HCT116 (cell line): Measurements from ENCODE around the gene SPOP. TPM values are rescaled to one million over a fixed set of nuclear protein-coding genes. Genes with fewer than 3 reads are reported as not detected.

Source experiments
- ATAC-seq: fragments of 200-7000 bp; cut with Tn5 transposase; 2 replicates; pipeline ENCODE4 v1.9.1; 2020; ENCODE audit warnings: mild to moderate bottlenecking, moderate library complexity
- BruUV-seq: library from RNA; stranded (reverse); fragments of 400-500 nt; replicated peaks from 2 replicates; lab custom pipeline; 2021; lab: Mats Ljungman, UMichigan
- CTCF ChIA-PET: fragments of 300-600 bp; sonication (Branson Sonifier 250); formaldehyde crosslinking; loops from one replicate; lab custom pipeline; 2021; ENCODE audit warnings: antibody characterized with exemption; lab: Charles Lee
- POLR2A ChIA-PET: fragments of 300-600, 350-600 bp; sonication (Branson Sonifier 250); formaldehyde crosslinking; loops from one replicate; lab custom pipeline; 2021; ENCODE audit warnings: antibody characterized with exemption; lab: Charles Lee
- RAD21 ChIA-PET, 2 experiments: fragments of 300-600 bp; sonication (Branson Sonifier 250); formaldehyde crosslinking; loops; one replicate each; lab custom pipeline; 2023; ENCODE audit warnings: low total read pairs in 2 of 2; ENCODE audit not compliant: uncharacterized antibody in 2 of 2, unreplicated experiment in 2 of 2, low non-redundant PET in 1 of 2; lab: Charles Lee
- DNase-seq: peaks from one replicate; pipeline ENCODE4 v3.0.0-alpha.2; 2010; ENCODE audit warnings: low read depth, low spot score
- H2AFZ ChIP-seq: fragments of 200-600 bp; shearing (Covaris generic), sonication (generic); 2 replicates; pipeline ENCODE4 v1.6.1; 2017; ENCODE audit warnings: low read depth, mixed run types, mixed read lengths, antibody characterized with exemption, low read length; ENCODE audit not compliant: poor library complexity, severe bottlenecking
- H3K27ac ChIP-seq: 2 replicates; pipeline ENCODE4 v1.5.1; 2012; ENCODE audit warnings: low read depth, low read length
- H3K27me3 ChIP-seq: fragments of 200-600 bp; sonication (generic); 2 replicates; pipeline ENCODE4 v1.6.1; 2016; ENCODE audit warnings: mixed run types, low read length, mixed read lengths; ENCODE audit not compliant: insufficient read depth
- H3K36me3 ChIP-seq, 2 experiments: fragments of 200-500 bp in 1 of 2; fragments of 200-600 bp in 1 of 2; sonication (Bioruptor generic) in 1 of 2; sonication (generic) in 1 of 2; 2 replicates each; pipeline versions ENCODE4 v1.5.1 to v1.6.1; 2014 to 2016; ENCODE audit warnings: low read length in 2 of 2, inconsistent platforms in 1 of 2, mixed read lengths in 1 of 2, mixed run types in 1 of 2; ENCODE audit not compliant: insufficient read depth in 2 of 2, control insufficient read depth in 1 of 2
- H3K4me1 ChIP-seq, 2 experiments: fragments of 200-600 bp in 1 of 2; sonication (generic) in 1 of 2; 2 replicates each; pipeline versions ENCODE4 v1.5.1 to v1.6.1; 2012 to 2017; ENCODE audit warnings: low read length in 2 of 2, inconsistent platforms in 1 of 2, mild to moderate bottlenecking in 1 of 2, mixed read lengths in 1 of 2, mixed run types in 1 of 2, moderate library complexity in 1 of 2; ENCODE audit not compliant: insufficient read depth in 2 of 2, control insufficient read depth in 1 of 2
- H3K4me2 ChIP-seq: fragments of 200-600 bp; sonication (generic); 2 replicates; pipeline ENCODE4 v1.6.1; 2017; ENCODE audit warnings: mixed run types, low read length, mixed read lengths
- H3K4me3 ChIP-seq, 2 experiments: fragments of 200-600 bp in 1 of 2; sonication (generic) in 1 of 2; replicated peaks in 1 of 2; 2 replicates each; pipeline ENCODE4 v1.5.1; 2011 to 2016; ENCODE audit warnings: low read length in 2 of 2, control low read depth in 1 of 2, low read depth in 1 of 2, mild to moderate bottlenecking in 1 of 2, mixed read lengths in 1 of 2, mixed run types in 1 of 2
- H3K79me2 ChIP-seq: fragments of 200-600 bp; sonication (generic); 2 replicates; pipeline ENCODE4 v1.6.1; 2017; ENCODE audit warnings: mild to moderate bottlenecking, mixed run types, low read length, moderate library complexity, mixed read lengths; ENCODE audit not compliant: insufficient read depth
- H3K9ac ChIP-seq: fragments of 200-600 bp; sonication (generic); 2 replicates; pipeline ENCODE4 v1.6.1; 2016; ENCODE audit warnings: low read length, mixed read lengths
- H3K9me2 ChIP-seq: fragments of 200-600 bp; sonication (generic), shearing (Covaris generic); 2 replicates; pipeline ENCODE4 v1.6.1; 2017; ENCODE audit warnings: mixed run types, mild to moderate bottlenecking, moderate library complexity; ENCODE audit not compliant: insufficient read depth
- H3K9me3 ChIP-seq, 2 experiments: fragments of 200-500 bp in 1 of 2; fragments of 200-600 bp in 1 of 2; sonication (Bioruptor generic) in 1 of 2; sonication (generic) in 1 of 2; 2 replicates each; pipeline ENCODE4 v1.6.1; 2014 to 2017; ENCODE audit warnings: low read length in 2 of 2, mixed read lengths in 2 of 2, inconsistent platforms in 1 of 2, low read depth in 1 of 2, mild to moderate bottlenecking in 1 of 2, mixed run types in 1 of 2, moderate library complexity in 1 of 2; ENCODE audit not compliant: control insufficient read depth in 1 of 2, insufficient read depth in 1 of 2
- H4K20me1 ChIP-seq: fragments of 200-600 bp; sonication (generic), shearing (Covaris generic); 2 replicates; pipeline ENCODE4 v1.6.1; 2017; ENCODE audit warnings: mixed run types, mild to moderate bottlenecking, moderate library complexity; ENCODE audit not compliant: insufficient read depth
- ATF3 ChIP-seq: IDR thresholded peaks from 2 replicates; pipeline ENCODE4 v1.6.1; 2012
- CBX3 ChIP-seq: IDR thresholded peaks from 2 replicates; pipeline ENCODE4 v1.6.1; 2012; ENCODE audit warnings: low read depth
- CEBPB ChIP-seq: IDR thresholded peaks from 2 replicates; pipeline ENCODE4 v1.6.1; 2012; ENCODE audit warnings: low read depth
- CTCF ChIP-seq, 3 experiments: fragments of 200-600 bp in 1 of 3; sonication (generic) in 1 of 3; IDR thresholded peaks in 2 of 3; conservative IDR thresholded peaks in 1 of 3; 2 replicates each; pipeline ENCODE4 v1.5.1; 2012 to 2017; ENCODE audit warnings: low read depth in 2 of 3, low read length in 2 of 3, antibody characterized with exemption in 1 of 3, borderline replicate concordance in 1 of 3, control low read depth in 1 of 3, mild to moderate bottlenecking in 1 of 3, mixed read lengths in 1 of 3, mixed run types in 1 of 3, moderate library complexity in 1 of 3; ENCODE audit not compliant: insufficient read depth in 1 of 3
- EGR1 ChIP-seq: IDR thresholded peaks from 2 replicates; pipeline ENCODE4 v1.6.1; 2012; ENCODE audit warnings: low read depth
- ELF1 ChIP-seq: IDR thresholded peaks from 2 replicates; pipeline ENCODE4 v1.6.1; 2012; ENCODE audit warnings: low read depth, borderline replicate concordance
- EZH2phosphoT487 ChIP-seq: fragments of 200-600 bp; IDR thresholded peaks from 2 replicates; pipeline ENCODE4 v1.6.1; 2018; ENCODE audit warnings: antibody characterized with exemption, borderline replicate concordance
- FOSL1 ChIP-seq: IDR thresholded peaks from 2 replicates; pipeline ENCODE4 v1.6.1; 2012; ENCODE audit warnings: low read depth
- MAX ChIP-seq: IDR thresholded peaks from 2 replicates; pipeline ENCODE4 v1.6.1; 2012
- RAD21 ChIP-seq: IDR thresholded peaks from 2 replicates; pipeline ENCODE4 v1.6.1; 2012; ENCODE audit warnings: low read depth, mild to moderate bottlenecking
- REST ChIP-seq: IDR thresholded peaks from 2 replicates; pipeline ENCODE4 v1.6.1; 2012; ENCODE audit warnings: low read depth
- SIN3A ChIP-seq: IDR thresholded peaks from 2 replicates; pipeline ENCODE4 v1.6.1; 2012; ENCODE audit warnings: low read depth
- SP1 ChIP-seq: IDR thresholded peaks from 2 replicates; pipeline ENCODE4 v1.6.1; 2012; ENCODE audit warnings: low read depth
- SRF ChIP-seq: IDR thresholded peaks from 2 replicates; pipeline ENCODE4 v1.6.1; 2012; ENCODE audit warnings: low read depth
- TCF7L2 ChIP-seq: IDR thresholded peaks from 2 replicates; pipeline ENCODE4 v1.7.0; 2011; ENCODE audit warnings: borderline replicate concordance, inconsistent platforms; ENCODE audit not compliant: insufficient read depth, insufficient read length; ENCODE audit errors: extremely low read depth
- YY1 ChIP-seq: IDR thresholded peaks from 2 replicates; pipeline ENCODE4 v1.6.1; 2011; ENCODE audit warnings: low read length, low read depth, moderate library complexity, mild to moderate bottlenecking; ENCODE audit not compliant: insufficient replicate concordance; ENCODE audit errors: extremely low read depth
- ZFX ChIP-seq: fragments of 450-650 bp; IDR thresholded peaks from 2 replicates; pipeline ENCODE4 v1.6.1; 2017
- intact Hi-C: fragments of 100-400 bp; cut with micrococcal nuclease; formaldehyde crosslinking; loops from 2 replicates; pipeline ENCODE4 v1.10.0; 2022
- total RNA-seq: library from RNA; stranded (reverse); gene quantifications from one replicate; pipeline ENCODE4 v1.2.1, GENCODE V29; 2021; ENCODE audit not compliant: unreplicated experiment
- TF ChIP-seq, protein P1 (sequence below): IDR thresholded peaks from 2 replicates; pipeline ENCODE4 v1.6.1; 2011; ENCODE audit warnings: mild to moderate bottlenecking, low read length, moderate library complexity; ENCODE audit not compliant: insufficient replicate concordance; ENCODE audit errors: extremely low read depth

The SPOP gene
- total RNA-seq, 1 experiment from 2014 or later = 85.1 TPM

DNA sequence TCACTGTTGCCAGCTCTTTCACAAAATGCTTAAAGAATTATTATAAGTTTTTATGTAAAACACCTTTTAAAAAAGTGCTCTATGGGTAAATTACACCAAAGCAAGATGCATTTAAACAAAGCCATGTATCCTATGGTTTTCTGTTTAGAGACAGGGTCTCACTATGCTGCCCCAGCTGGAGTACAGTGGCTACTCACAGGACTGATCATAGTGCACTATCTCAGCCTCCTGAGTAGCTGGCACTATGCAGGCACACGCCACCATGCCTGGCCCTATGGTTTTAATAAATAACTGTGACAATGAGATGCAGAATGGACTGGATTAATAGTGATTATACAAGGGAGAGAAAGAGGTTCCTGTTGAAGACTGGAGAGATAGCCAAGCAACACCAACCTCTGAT is 40.2 kb downstream of the SPOP start:
- H3K4me3 ChIP-seq = no peak overlapping the region
- TF ChIP-seq CBX3 (no peak), FOSL1 (no peak), EZH2phosphoT487 (no peak), SRF (no peak), TCF7L2 (no peak), ZFX (no peak), CEBPB (no peak), SIN3A (no peak), SP1 (no peak), ATF3 (no peak), CTCF (IDR thresholded peaks at IDR 0.05 in 2 of 3, conservative IDR thresholded peaks at IDR 0.05 in 1 of 3; ENCODE audit: borderline replicate concordance in 1 of 3, insufficient read depth in 1 of 3, low read depth in 2 of 3, low read length in 2 of 3) (no peak), ELF1 (no peak), REST (no peak), MAX (no peak), EGR1 (no peak), YY1 (no peak), RAD21 (no peak)
- TF ChIP-seq, protein P1, sequence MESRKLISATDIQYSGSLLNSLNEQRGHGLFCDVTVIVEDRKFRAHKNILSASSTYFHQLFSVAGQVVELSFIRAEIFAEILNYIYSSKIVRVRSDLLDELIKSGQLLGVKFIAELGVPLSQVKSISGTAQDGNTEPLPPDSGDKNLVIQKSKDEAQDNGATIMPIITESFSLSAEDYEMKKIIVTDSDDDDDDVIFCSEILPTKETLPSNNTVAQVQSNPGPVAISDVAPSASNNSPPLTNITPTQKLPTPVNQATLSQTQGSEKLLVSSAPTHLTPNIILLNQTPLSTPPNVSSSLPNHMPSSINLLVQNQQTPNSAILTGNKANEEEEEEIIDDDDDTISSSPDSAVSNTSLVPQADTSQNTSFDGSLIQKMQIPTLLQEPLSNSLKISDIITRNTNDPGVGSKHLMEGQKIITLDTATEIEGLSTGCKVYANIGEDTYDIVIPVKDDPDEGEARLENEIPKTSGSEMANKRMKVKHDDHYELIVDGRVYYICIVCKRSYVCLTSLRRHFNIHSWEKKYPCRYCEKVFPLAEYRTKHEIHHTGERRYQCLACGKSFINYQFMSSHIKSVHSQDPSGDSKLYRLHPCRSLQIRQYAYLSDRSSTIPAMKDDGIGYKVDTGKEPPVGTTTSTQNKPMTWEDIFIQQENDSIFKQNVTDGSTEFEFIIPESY = no peak
- CTCF ChIA-PET = no interaction called here
- 0 out of 4 replicates have a peak, but pooled peaks cover 0 to 4% of the 10 kb centered on the region in 2 experiments for H3K9me3 ChIP-seq
- H3K36me3 ChIP-seq = no peaks in the 10 kb centered on the region
- no peak overlapping the region for H3K27ac ChIP-seq
- POLR2A ChIA-PET = interaction anchor here (1.7 kb wide), 1 partner anchor 9 kb away, joined by 5 read pairs; no protein-coding TSS in a partner anchor
- peaks cover 83% of the 10 kb centered on the region for H3K79me2 ChIP-seq
- RAD21 ChIA-PET = interaction anchor here in 1 of 2 experiments (0.6 kb wide), 1 partner anchor 602 kb away, joined by 4 read pairs; no protein-coding TSS in a partner anchor
- no peak for ATAC-seq
- no peak overlapping the region for H2AFZ ChIP-seq
- no peak overlapping the region for H3K4me2 ChIP-seq
- no peak for DNase-seq
- H3K9ac ChIP-seq = no peak overlapping the region
- intact Hi-C loops = no loop called here
- no TSS peak for BruUV-seq
- H4K20me1 ChIP-seq = no peaks in the 10 kb centered on the region
- no peaks in the 10 kb centered on the region for H3K9me2 ChIP-seq
- H3K4me1 ChIP-seq = peaks cover 10 to 12% of the 10 kb centered on the region in 2 experiments; a peak in 3 of 4 replicates
- H3K27me3 ChIP-seq = no peaks in the 10 kb centered on the region
